GM12801 (cell line): Measurements from ENCODE around the gene DCUN1D2.

Experiments used
- TF ChIP-seq, protein P1 (sequence below): IDR thresholded peaks from one replicate; pipeline ENCODE4 v1.5.1; 2011; ENCODE audit warnings: control low read depth; ENCODE audit not compliant: insufficient read length; ENCODE audit errors: extremely low read depth

Gene DCUN1D2

GRCh38 chr13:113466383-113466782, 24.1 kb downstream of the DCUN1D2 start:
- TF ChIP-seq, protein P1, sequence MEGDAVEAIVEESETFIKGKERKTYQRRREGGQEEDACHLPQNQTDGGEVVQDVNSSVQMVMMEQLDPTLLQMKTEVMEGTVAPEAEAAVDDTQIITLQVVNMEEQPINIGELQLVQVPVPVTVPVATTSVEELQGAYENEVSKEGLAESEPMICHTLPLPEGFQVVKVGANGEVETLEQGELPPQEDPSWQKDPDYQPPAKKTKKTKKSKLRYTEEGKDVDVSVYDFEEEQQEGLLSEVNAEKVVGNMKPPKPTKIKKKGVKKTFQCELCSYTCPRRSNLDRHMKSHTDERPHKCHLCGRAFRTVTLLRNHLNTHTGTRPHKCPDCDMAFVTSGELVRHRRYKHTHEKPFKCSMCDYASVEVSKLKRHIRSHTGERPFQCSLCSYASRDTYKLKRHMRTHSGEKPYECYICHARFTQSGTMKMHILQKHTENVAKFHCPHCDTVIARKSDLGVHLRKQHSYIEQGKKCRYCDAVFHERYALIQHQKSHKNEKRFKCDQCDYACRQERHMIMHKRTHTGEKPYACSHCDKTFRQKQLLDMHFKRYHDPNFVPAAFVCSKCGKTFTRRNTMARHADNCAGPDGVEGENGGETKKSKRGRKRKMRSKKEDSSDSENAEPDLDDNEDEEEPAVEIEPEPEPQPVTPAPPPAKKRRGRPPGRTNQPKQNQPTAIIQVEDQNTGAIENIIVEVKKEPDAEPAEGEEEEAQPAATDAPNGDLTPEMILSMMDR, result no peak

DNA sequence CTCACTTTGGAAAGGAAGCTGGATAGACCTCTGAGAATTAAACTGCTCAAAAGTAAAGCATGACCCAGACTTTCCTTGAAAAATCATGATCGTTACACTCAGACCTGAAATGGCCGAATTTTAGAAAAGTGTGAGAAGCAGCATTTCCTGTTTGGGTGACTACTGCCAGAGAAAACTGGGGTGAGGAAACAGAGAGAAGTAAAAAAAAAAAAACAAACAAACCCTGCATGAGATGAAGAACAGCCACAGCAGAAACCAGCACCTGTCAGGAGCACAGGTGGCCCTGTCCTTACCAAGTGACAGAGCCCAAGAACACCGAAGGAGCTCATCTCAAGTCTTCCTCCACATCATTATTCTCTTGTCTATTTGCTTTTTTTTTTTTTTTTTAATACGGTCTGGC, 25.2 kb downstream of the DCUN1D2 start:
- TF ChIP-seq, protein P1, result no peak

DNA sequence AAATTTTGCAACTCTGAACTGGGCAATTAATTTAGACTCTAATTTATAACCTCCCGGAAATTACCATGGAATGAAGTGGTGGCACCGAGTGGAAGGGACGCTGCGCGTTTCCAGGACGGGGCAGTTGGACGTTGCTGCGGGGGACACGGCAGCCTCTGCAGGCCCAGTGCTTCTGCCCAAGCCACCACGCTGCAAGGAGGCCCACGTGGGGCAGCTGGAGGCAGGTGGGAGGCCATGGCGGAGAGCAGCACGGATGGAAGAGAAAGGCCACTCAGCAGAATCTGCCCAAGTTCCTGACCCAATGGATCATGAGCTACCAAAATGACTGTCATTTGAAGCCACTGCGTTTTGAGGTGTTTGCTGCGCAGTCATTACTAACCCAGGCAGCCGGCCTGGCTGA, 26.0 kb downstream of the DCUN1D2 start:
- TF ChIP-seq, protein P1, result no peak

DNA sequence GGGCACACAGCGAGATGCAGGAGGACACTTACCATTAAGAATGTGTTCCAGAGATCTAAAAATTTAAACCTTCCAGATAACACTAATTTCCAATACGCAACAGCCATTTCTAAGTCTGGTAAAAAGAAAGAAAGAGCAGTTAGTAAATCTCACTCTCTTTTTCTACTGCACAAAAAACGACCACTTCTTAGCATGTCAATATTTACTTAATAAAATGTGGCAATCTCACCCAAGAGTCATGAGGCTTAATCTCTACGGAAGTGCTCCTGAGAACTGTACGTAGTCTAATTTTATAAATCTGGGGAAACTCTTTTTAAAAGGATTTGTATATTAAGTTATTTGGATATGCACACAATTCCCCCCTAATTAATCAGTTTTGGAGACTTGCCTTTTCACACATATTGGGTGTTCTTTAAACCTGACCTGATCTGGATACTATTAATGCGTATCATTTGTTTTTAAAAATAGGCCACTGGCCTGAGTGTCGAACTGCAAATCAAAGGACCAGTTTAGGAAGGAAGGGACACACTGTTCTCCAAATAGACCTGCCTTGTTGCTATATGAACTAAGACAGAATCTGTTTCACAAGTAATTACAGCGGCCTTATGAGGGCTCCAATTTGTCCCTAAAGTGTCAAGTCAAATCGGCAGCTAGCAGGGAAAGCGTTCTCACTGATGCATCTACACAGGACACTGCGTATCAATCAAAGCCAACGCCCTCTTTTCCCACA, 29.3 kb downstream of the DCUN1D2 start:
- TF ChIP-seq, protein P1, result no peak

DNA sequence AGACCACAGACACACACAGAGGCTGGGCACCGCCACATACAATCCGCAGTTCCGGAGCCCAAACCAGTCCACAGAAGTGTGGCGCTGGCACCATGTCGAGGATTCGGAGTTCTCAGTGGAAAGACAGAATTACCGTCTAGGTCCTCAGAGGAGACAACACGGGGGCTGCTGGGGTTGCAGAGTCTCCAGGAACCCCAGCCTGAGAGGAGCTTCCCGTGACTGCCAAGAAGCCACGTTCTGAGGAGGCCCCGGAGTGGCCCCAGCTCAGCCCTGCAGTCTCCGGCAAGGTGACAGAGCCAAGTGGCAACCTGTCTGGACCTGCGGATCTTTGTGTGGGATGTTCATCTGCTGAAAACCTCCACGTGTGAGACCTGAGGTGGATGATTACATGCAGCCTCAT, 29.9 kb downstream of the DCUN1D2 start:
- TF ChIP-seq, protein P1, result no peak

GRCh38 chr13:113460064-113460555, 30.4 kb downstream of the DCUN1D2 start:
- TF ChIP-seq, protein P1, result no peak

- TF ChIP-seq, protein P1, result no peak
Observed at GRCh38 chr13:113458253-113459065, 32.1 kb downstream of the DCUN1D2 start.
